ENCODE results near the gene CTIF. TPM values are rescaled to one million over a fixed set of nuclear protein-coding genes. Genes with fewer than 3 reads are reported as not detected.

Gene CTIF
- total RNA-seq, 6 donors from 2014 or later, result 32.1 to 62.4 (median 47.8) TPM

- TF ChIP-seq EP300 (IDR thresholded peaks at IDR 0.05) (no peak), POLR2A (IDR thresholded peaks at IDR 0.05) (no peak), CTCF (IDR thresholded peaks at IDR 0.05) (no peak), POLR2AphosphoS5 (IDR thresholded peaks at IDR 0.05) (no peak)
- Histone ChIP-seq H3K9me3 (no peaks in the 10 kb centered on the region), H3K36me3 (no peaks in the 10 kb centered on the region), H3K27ac (no peak overlapping the region), H3K4me1 (peaks cover 20 to 53% (median 24%) of the 10 kb centered on the region in 4 donors), H3K4me3 (no peak overlapping the region), H3K27me3 (no peaks in the 10 kb centered on the region)
- DNase-seq (no peak), ATAC-seq (ENCODE audit: low FRiP score in 2 of 2) (no peak)
- WGBS, 2 donors, result 86 to 92% methylated on average over 2 to 7 of the region's 7 CpGs
Measured at GRCh38 chr18:48542513-48543181, 3.8 kb downstream of the CTIF start.

- 87 to 88% methylated on average over 8 of the region's 8 CpGs for WGBS, 2 donors
- DNase-seq (no peak), ATAC-seq (ENCODE audit: low FRiP score in 2 of 2) (no peak)
- H3K4me3 ChIP-seq, result no peak overlapping the region
- no peaks in the 10 kb centered on the region for H3K36me3 ChIP-seq
- TF ChIP-seq POLR2AphosphoS5 (IDR thresholded peaks at IDR 0.05), result no peak
- TF ChIP-seq POLR2A (IDR thresholded peaks at IDR 0.05), result no peak
- no peak for TF ChIP-seq EP300 (IDR thresholded peaks at IDR 0.05)
- no peak for TF ChIP-seq CTCF (IDR thresholded peaks at IDR 0.05)
- no peaks in the 10 kb centered on the region for H3K9me3 ChIP-seq
- no peak overlapping the region for H3K27ac ChIP-seq
- H3K4me1 ChIP-seq, result peaks cover 20 to 53% (median 30%) of the 10 kb centered on the region in 4 donors
- H3K27me3 ChIP-seq, result no peaks in the 10 kb centered on the region
Measured at GRCh38 chr18:48543228-48543627, 4.4 kb downstream of the CTIF start.

- Histone ChIP-seq H3K4me3 (no peak overlapping the region), H3K27ac (no peak overlapping the region), H3K36me3 (no peaks in the 10 kb centered on the region), H3K9me3 (no peaks in the 10 kb centered on the region), H3K4me1 (peaks cover 20 to 57% (median 37%) of the 10 kb centered on the region in 4 donors), H3K27me3 (no peaks in the 10 kb centered on the region)
- ATAC-seq (ENCODE audit: low FRiP score in 2 of 2) (no peak), DNase-seq (no peak)
- TF ChIP-seq POLR2AphosphoS5 (IDR thresholded peaks at IDR 0.05), result no peak
- WGBS, 2 donors, result 93 to 100% methylated on average over 3 of the region's 3 CpGs
Measured at GRCh38 chr18:48544116-48544515, 5.3 kb downstream of the CTIF start.

- TF ChIP-seq EP300 (IDR thresholded peaks at IDR 0.05), result no peak
- TF ChIP-seq POLR2A (IDR thresholded peaks at IDR 0.05), result no peak
- TF ChIP-seq POLR2AphosphoS5 (IDR thresholded peaks at IDR 0.05), result no peak
- TF ChIP-seq CTCF (IDR thresholded peaks at IDR 0.05), result no peak
- no peak overlapping the region for H3K27ac ChIP-seq
- ATAC-seq (ENCODE audit: low FRiP score in 2 of 2) (no peak), DNase-seq (no peak)
- no peaks in the 10 kb centered on the region for H3K27me3 ChIP-seq
- 96 to 98% methylated on average over 13 to 16 of the region's 16 CpGs for WGBS, 2 donors
- H3K4me1 ChIP-seq, result peaks cover 20 to 54% (median 37%) of the 10 kb centered on the region in 4 donors
- no peaks in the 10 kb centered on the region for H3K9me3 ChIP-seq
- no peak overlapping the region for H3K4me3 ChIP-seq
- no peaks in the 10 kb centered on the region for H3K36me3 ChIP-seq
Measured at GRCh38 chr18:48544661-48545415, 6.0 kb downstream of the CTIF start.

- DNase-seq (peak; percentile 42 to 51), ATAC-seq (ENCODE audit: low FRiP score in 2 of 2) (peak; percentile 4 to 5)
- no peaks in the 10 kb centered on the region for H3K27me3 ChIP-seq
- peak overlapping the region in 1 of 4 donors; percentile 6 for H3K27ac ChIP-seq
- TF ChIP-seq EP300 (IDR thresholded peaks at IDR 0.05), result no peak
- peak in 1 of 2 donors; percentile 57 for TF ChIP-seq POLR2AphosphoS5 (IDR thresholded peaks at IDR 0.05)
- 41 to 46% methylated on average over 8 to 12 of the region's 12 CpGs for WGBS, 2 donors
- H3K4me3 ChIP-seq, result no peak overlapping the region
- H3K4me1 ChIP-seq, result peaks cover 20 to 44% (median 37%) of the 10 kb centered on the region in 4 donors
- H3K9me3 ChIP-seq, result no peaks in the 10 kb centered on the region
- H3K36me3 ChIP-seq, result no peaks in the 10 kb centered on the region
Measured at GRCh38 chr18:48545757-48546321, 7.0 kb downstream of the CTIF start.
